Activated T-cell treated with anti-CD3 and anti-CD28 coated beads, Interleukin-2, amount 50 U/mL, for 72 hours (primary cell): Measurements from ENCODE around the gene RBM20. TPM values are rescaled to one million over a fixed set of nuclear protein-coding genes. Genes with fewer than 3 reads are reported as not detected.
A peak's percentile ranks its signal among the peaks of the same experiment; 100 is the strongest.
"Not testable (repeated sequence)": the region's sequence is repeated elsewhere in the genome, so short reads cannot be mapped to it uniquely, and the experiment has no call there.

Experiments used
- ATAC-seq, 2 donors: fragments of 150-1000 bp; cut with Tn5 transposase; replicated peaks in 1 of 2; 2 replicates each; pipeline ENCODE4 v1.10.0; 2021; ENCODE audit warnings: moderate library complexity in 2 of 2, mild to moderate bottlenecking in 1 of 2
- DNase-seq, 2 donors: peaks; one replicate each; pipeline ENCODE4 v3.0.0; 2021 to 2022; ENCODE audit warnings: mixed read lengths in 1 of 2
- H3K27ac Mint-ChIP-seq: one replicate; pipeline ENCODE4 v1.8.0; 2022; ENCODE audit warnings: mild to moderate bottlenecking, moderate library complexity, mixed read lengths
- H3K27me3 Mint-ChIP-seq: one replicate; pipeline ENCODE4 v1.8.0; 2022; ENCODE audit warnings: low read depth, mixed read lengths
- H3K36me3 Mint-ChIP-seq, 2 donors: one replicate each; pipeline ENCODE4 v1.8.0; 2022; ENCODE audit warnings: mixed read lengths in 2 of 2, mild to moderate bottlenecking in 1 of 2; ENCODE audit not compliant: insufficient read depth in 2 of 2
- H3K4me1 Mint-ChIP-seq: one replicate; pipeline ENCODE4 v1.8.0; 2022; ENCODE audit warnings: low read depth, mixed read lengths
- H3K4me3 Mint-ChIP-seq, 2 donors: one replicate each; pipeline ENCODE4 v1.8.0; 2022; ENCODE audit warnings: mild to moderate bottlenecking in 2 of 2, mixed read lengths in 2 of 2, moderate library complexity in 2 of 2
- H3K9me3 Mint-ChIP-seq, 2 donors: one replicate each; pipeline ENCODE4 v1.8.0; 2022; ENCODE audit warnings: mixed read lengths in 2 of 2
- total RNA-seq, 2 donors: library from RNA; stranded (reverse); gene quantifications; one replicate each; pipeline ENCODE4 v1.2.3, GENCODE V29; 2022

RBM20 gene
- under 1 TPM; 0.37 to 0.72 TPM for total RNA-seq

GRCh38 chr10:110643653-110644597, at the start of gene RBM20:
TSS of gene RBM20 (plus strand) at chr10:110644336. CDS start at chr10:110644455, 119 bp downstream.
- H3K9me3 Mint-ChIP-seq: no peaks in the 10 kb centered on the region
- DNase-seq (peak; percentile 25 to 28), ATAC-seq (peak; percentile 69 to 71)
- peaks cover 32% of the 10 kb centered on the region for H3K4me1 Mint-ChIP-seq
- peaks cover 63% of the 10 kb centered on the region for H3K27me3 Mint-ChIP-seq
- no peak within 1 kb of the TSS for H3K27ac Mint-ChIP-seq
- H3K36me3 Mint-ChIP-seq: peaks cover 2 to 3% of the 10 kb centered on the region in 2 donors
- peak within 1 kb of the TSS; percentile 75 to 78 for H3K4me3 Mint-ChIP-seq

DNA sequence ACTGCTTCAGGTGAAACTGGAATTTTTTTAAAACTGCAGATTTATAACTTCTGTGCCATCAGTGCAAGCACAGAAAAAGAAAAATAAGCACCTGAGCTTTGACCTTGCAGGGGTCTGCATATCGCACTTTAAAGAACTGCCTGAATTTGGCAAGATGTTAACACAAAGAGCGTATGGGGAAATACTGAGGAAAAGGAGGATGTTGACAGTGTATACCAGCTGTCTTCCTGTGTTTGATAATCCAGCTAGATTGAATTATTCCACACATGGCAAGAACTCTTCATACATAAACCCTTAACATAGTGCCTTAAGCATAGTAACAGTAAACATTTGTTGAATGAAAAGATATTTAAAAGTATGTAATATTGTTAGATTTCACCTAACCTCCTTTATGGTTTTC, 46.7 kb upstream of the RBM20 start:
- ATAC-seq: no peak
- Mint-ChIP-seq H3K36me3 (peaks cover 10 to 30% of the 10 kb centered on the region in 2 donors), H3K27ac (no peak overlapping the region)

GRCh38 chr10:110600487-110601101, 43.5 kb upstream of the RBM20 start:
- no peaks in the 10 kb centered on the region for H3K9me3 Mint-ChIP-seq
- peak; percentile 59 to 77 for ATAC-seq
- H3K4me3 Mint-ChIP-seq: no peak overlapping the region
- H3K27ac Mint-ChIP-seq: peak overlapping the region; percentile 68
- no peaks in the 10 kb centered on the region for H3K27me3 Mint-ChIP-seq
- no peaks in the 10 kb centered on the region for H3K4me1 Mint-ChIP-seq
- H3K36me3 Mint-ChIP-seq: peaks cover 8 to 37% of the 10 kb centered on the region in 2 donors
- peak; percentile 38 to 49 for DNase-seq

More for the DNA sequence above, 46.7 kb upstream of the RBM20 start:
- Mint-ChIP-seq H3K27me3 (no peaks in the 10 kb centered on the region), H3K4me1 (no peaks in the 10 kb centered on the region), H3K9me3 (no peaks in the 10 kb centered on the region), H3K4me3 (no peak overlapping the region)
- no peak for DNase-seq

DNA sequence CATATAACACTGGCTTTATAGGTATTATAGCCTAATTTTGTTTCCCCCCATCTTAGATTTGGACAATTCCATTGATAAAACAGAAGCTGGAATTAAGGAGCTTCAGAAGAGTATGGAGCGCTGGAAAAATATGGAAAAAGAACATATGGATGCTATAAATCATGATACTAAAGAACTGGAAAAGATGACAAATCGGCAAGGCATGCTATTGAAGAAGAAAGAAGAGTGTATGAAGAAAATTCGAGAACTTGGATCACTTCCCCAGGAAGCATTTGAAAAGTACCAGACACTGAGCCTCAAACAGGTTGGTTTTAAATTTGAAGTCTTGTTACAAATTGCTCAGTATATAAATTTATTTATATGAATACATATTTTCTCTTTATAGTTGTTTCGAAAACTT, 42.6 kb upstream of the RBM20 start:
- Mint-ChIP-seq H3K9me3 (no peaks in the 10 kb centered on the region), H3K4me3 (no peak overlapping the region), H3K27me3 (no peaks in the 10 kb centered on the region), H3K27ac (no peak overlapping the region), H3K36me3 (peaks cover 8 to 32% of the 10 kb centered on the region in 2 donors), H3K4me1 (no peaks in the 10 kb centered on the region)
- ATAC-seq (no peak), DNase-seq (no peak)

GRCh38 chr10:110608087-110608486, 36.0 kb upstream of the RBM20 start:
- DNase-seq (no peak), ATAC-seq (no peak)
- Mint-ChIP-seq H3K27me3 (no peaks in the 10 kb centered on the region), H3K27ac (no peak overlapping the region), H3K36me3 (peaks cover 1 to 17% of the 10 kb centered on the region in 2 donors), H3K9me3 (no peaks in the 10 kb centered on the region), H3K4me3 (no peak overlapping the region), H3K4me1 (peaks cover 30% of the 10 kb centered on the region)

DNA sequence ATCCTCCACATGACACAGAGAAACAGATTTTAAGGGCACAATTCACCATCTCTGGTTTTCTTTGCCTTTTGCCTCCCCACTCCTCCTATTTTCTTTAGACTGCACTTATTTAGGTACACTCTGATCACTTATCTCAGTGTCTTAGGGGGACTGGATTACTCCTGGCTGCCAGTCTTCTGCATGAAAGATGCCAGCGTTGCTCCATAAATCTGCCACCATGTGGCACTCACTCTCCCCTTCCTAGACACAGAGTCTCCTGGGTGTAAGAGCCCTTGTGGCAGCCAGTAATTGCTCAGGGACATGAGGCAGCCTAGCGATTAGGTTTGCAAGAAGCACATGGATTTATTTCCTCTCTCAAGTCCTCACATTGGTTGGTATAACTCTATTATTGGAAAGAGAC, 34.5 kb upstream of the RBM20 start:
- Mint-ChIP-seq H3K27me3 (no peaks in the 10 kb centered on the region), H3K9me3 (no peaks in the 10 kb centered on the region), H3K36me3 (peaks cover 1 to 10% of the 10 kb centered on the region in 2 donors), H3K4me3 (no peak overlapping the region), H3K4me1 (peaks cover 45% of the 10 kb centered on the region), H3K27ac (no peak overlapping the region)
- DNase-seq (no peak), ATAC-seq (no peak)

DNA sequence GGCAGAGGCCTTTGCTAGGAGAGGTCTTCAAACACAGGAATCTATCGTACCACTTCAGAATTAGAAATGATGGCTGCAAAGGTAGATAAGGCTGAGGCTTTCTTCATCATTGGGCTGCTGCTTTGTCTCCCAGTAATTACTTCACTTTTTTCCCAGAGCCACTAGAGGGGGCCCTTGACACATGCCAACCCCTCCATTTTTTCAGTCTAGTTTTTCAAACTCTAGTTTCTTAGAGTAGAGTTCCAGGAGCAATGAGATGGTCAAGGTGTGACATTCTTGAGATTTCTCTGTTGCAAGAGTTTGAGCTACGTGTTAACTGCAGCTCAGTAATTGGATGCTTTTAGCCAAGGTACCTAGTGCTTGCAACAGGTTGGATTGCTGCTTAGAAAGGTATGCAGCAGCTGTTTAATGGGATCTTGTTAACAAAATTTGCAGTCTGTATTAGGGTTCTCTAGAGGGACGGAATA, 33.8 kb upstream of the RBM20 start:
- Mint-ChIP-seq H3K27ac (no peak overlapping the region), H3K9me3 (no peaks in the 10 kb centered on the region), H3K4me1 (peaks cover 52% of the 10 kb centered on the region), H3K36me3 (peaks cover 0 to 4% of the 10 kb centered on the region in 2 donors), H3K4me3 (no peak overlapping the region), H3K27me3 (no peaks in the 10 kb centered on the region)
- no peak for ATAC-seq
- peak; percentile 54 to 64 for DNase-seq

GRCh38 chr10:110610781-110611180, 33.4 kb upstream of the RBM20 start:
- not testable (repeated sequence) for ATAC-seq, H3K36me3 Mint-ChIP-seq, H3K4me3 Mint-ChIP-seq, H3K27me3 Mint-ChIP-seq, H3K9me3 Mint-ChIP-seq, DNase-seq, H3K27ac Mint-ChIP-seq
- H3K4me1 Mint-ChIP-seq: peaks cover 57% of the 10 kb centered on the region

- no peak for DNase-seq
- H3K27ac Mint-ChIP-seq: no peak overlapping the region
- H3K36me3 Mint-ChIP-seq: no peaks in the 10 kb centered on the region
- H3K27me3 Mint-ChIP-seq: no peaks in the 10 kb centered on the region
- peaks cover 69% of the 10 kb centered on the region for H3K4me1 Mint-ChIP-seq
- ATAC-seq: peak in 1 of 2 donors; percentile 30
- H3K4me3 Mint-ChIP-seq: peak overlapping the region in 1 of 2 donors; percentile 15
- H3K9me3 Mint-ChIP-seq: no peaks in the 10 kb centered on the region
Measured at GRCh38 chr10:110612087-110612486, 32.0 kb upstream of the RBM20 start.

DNA sequence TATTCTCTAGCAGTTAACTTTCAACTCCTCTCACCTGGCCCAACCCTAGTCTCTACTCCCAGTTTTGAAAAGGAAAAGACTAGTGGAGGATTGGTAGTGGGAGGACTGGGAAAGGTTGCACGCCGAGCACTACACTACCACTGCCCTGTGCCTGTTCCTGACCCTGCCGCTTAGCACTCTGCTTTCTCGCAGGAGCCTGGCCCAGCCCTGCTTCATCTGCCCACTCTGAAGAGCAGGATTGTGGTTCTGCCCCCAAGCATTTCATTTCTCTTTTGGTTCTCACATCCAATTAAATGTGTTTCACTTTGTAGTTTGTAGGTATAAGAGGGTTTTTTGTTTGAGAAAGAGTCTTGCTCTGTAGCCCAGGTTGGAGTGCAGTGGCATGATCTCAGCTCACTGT, 31.5 kb upstream of the RBM20 start:
- DNase-seq (no peak), ATAC-seq (no peak)
- H3K27me3 Mint-ChIP-seq: no peaks in the 10 kb centered on the region
- H3K9me3 Mint-ChIP-seq: no peaks in the 10 kb centered on the region
- no peak overlapping the region for H3K27ac Mint-ChIP-seq
- H3K36me3 Mint-ChIP-seq: no peaks in the 10 kb centered on the region
- H3K4me3 Mint-ChIP-seq: peak overlapping the region in 1 of 2 donors; percentile 55
- H3K4me1 Mint-ChIP-seq: peaks cover 74% of the 10 kb centered on the region

DNA sequence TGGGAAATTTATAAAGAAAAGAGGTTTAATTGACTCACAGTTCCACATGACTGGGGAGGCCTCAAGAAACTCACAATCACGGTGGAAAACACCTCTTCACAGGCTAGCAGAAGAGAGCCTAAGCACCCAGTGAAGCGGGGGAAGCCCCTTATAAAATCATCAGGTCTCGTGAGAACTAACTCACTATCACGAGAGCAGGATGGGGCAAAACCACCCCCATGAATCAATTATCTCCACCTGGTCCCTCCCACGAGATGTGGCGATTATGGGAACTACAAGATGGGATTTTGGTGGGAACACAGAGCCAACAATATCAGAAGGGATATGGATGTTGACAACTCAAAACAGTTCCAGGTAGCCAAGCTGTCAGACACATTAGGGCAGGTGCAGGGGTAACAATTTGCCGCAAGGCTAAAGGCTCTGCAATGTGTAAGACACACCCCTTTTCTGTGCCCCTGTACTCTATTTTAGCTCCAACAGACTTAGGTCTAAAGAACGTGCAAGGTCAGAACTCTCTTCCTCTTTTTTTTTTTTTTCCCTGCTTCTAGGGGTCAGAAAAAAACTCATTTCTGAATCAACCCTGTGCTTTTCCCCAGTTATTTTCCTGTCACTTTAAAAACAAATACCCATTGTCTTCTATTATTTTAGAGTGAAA, 30.7 kb upstream of the RBM20 start:
- Mint-ChIP-seq H3K9me3 (no peaks in the 10 kb centered on the region), H3K36me3 (no peaks in the 10 kb centered on the region), H3K27ac (peak overlapping the region; percentile 51), H3K4me1 (peaks cover 83% of the 10 kb centered on the region), H3K4me3 (peak overlapping the region; percentile 53 to 55), H3K27me3 (no peaks in the 10 kb centered on the region)
- DNase-seq (peak; percentile 51 to 61), ATAC-seq (peak; percentile 47 to 50)

DNA sequence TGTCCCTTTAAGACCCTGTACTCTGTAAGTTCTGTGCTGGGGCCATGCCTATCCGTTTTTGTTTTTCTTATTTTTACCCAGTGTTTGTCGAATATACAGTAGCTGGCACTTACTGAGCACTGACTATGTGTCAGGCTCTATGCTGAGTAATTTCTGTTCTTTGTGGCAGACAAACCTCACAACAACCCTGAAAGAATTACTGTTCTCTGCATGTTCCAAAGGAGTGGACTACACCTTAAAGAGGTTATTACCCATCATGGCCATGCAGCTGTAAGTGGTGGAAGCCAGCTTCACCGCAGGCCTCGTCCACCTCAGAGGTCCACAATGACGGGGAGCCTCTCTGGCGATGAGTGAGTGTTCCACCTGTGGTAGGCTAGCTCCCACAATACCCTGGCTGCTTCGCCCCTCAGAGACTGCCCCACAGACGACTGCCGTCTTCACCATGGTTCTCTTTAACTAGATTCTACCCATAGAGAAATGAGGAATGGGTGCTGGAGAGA, 30.1 kb upstream of the RBM20 start:
- Mint-ChIP-seq H3K9me3 (no peaks in the 10 kb centered on the region), H3K27me3 (no peaks in the 10 kb centered on the region), H3K4me1 (peaks cover 88% of the 10 kb centered on the region), H3K27ac (peak overlapping the region; percentile 51), H3K4me3 (peak overlapping the region; percentile 53 to 55), H3K36me3 (no peaks in the 10 kb centered on the region)
- peak; percentile 31 to 45 for DNase-seq
- ATAC-seq: peak; percentile 77 to 82
